Stomach (tissue), 4 donors: ENCODE results near the gene DFFB.

Experiments
- POLR2A ChIP-seq, 4 donors: fragments of 450-650 bp; IDR thresholded peaks; one replicate each; pipeline ENCODE4 v1.6.1; 2016; ENCODE audit warnings: antibody characterized with exemption in 4 of 4, control low read depth in 2 of 4, mild to moderate bottlenecking in 1 of 4, moderate library complexity in 1 of 4
- POLR2AphosphoS5 ChIP-seq, 3 donors: sonication (generic); formaldehyde crosslinking; IDR thresholded peaks; one replicate each; pipeline ENCODE4 v1.6.1; 2016; ENCODE audit warnings: antibody characterized with exemption in 3 of 3
- TF ChIP-seq, protein P1 (sequence below), 7 experiments: fragments of 450-650 bp in 4 of 7; fragments of 200-600 bp in 3 of 7; sonication (generic) in 3 of 7; IDR thresholded peaks; one replicate each; pipeline ENCODE4 v1.5.1; 2016 to 2019; ENCODE audit warnings: antibody characterized with exemption in 7 of 7, control low read depth in 2 of 7, mild to moderate bottlenecking in 1 of 7

DNA sequence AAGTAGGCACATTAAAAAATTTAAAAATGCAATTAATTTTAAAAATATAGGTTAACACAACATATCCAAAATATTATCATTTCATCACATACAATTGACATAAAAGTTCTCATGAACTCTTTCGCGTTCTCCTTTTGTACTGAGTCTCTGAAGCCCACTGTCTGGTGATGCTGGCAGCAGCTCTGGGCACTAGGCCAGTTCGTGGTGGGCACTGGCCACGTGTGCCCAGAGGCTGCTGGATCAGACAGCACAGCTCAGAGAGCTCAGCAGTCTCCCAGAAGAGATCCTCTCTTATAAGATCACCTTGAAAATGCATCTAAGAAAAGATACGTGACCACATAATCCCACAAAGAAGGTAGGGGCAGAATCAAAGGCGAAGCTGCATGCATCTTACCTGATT lies 10.2 kb upstream of the DFFB start:
- TF ChIP-seq POLR2AphosphoS5 (IDR thresholded peaks at IDR 0.05) = no peak
- TF ChIP-seq, protein P1, sequence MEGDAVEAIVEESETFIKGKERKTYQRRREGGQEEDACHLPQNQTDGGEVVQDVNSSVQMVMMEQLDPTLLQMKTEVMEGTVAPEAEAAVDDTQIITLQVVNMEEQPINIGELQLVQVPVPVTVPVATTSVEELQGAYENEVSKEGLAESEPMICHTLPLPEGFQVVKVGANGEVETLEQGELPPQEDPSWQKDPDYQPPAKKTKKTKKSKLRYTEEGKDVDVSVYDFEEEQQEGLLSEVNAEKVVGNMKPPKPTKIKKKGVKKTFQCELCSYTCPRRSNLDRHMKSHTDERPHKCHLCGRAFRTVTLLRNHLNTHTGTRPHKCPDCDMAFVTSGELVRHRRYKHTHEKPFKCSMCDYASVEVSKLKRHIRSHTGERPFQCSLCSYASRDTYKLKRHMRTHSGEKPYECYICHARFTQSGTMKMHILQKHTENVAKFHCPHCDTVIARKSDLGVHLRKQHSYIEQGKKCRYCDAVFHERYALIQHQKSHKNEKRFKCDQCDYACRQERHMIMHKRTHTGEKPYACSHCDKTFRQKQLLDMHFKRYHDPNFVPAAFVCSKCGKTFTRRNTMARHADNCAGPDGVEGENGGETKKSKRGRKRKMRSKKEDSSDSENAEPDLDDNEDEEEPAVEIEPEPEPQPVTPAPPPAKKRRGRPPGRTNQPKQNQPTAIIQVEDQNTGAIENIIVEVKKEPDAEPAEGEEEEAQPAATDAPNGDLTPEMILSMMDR (IDR thresholded peaks at IDR 0.05) = no peak
- TF ChIP-seq POLR2A (IDR thresholded peaks at IDR 0.05) = no peak
